Ishikawa (cell line): Measurements from ENCODE around the gene SIRT3.

Experiments used
- CEBPB ChIP-seq: IDR thresholded peaks from 2 replicates; pipeline ENCODE4 v1.6.1; 2012
- CREB1 ChIP-seq: IDR thresholded peaks from 2 replicates; pipeline ENCODE4 v1.6.1; 2012; ENCODE audit warnings: low read depth
- EGR1 ChIP-seq: IDR thresholded peaks from 2 replicates; pipeline ENCODE4 v1.6.1; 2012
- EP300 ChIP-seq: IDR thresholded peaks from 2 replicates; pipeline ENCODE4 v1.6.1; 2012; ENCODE audit warnings: borderline replicate concordance
- FOXM1 ChIP-seq: IDR thresholded peaks from 2 replicates; pipeline ENCODE4 v1.6.1; 2012; ENCODE audit warnings: low read depth, borderline replicate concordance
- MAX ChIP-seq: IDR thresholded peaks from 2 replicates; pipeline ENCODE4 v1.6.1; 2012
- NFIC ChIP-seq: IDR thresholded peaks from 2 replicates; pipeline ENCODE4 v1.6.1; 2012
- RAD21 ChIP-seq: IDR thresholded peaks from 2 replicates; pipeline ENCODE4 v1.6.1; 2012; ENCODE audit warnings: low read depth
- REST ChIP-seq: IDR thresholded peaks from 2 replicates; pipeline ENCODE4 v1.6.1; 2012; ENCODE audit warnings: low read depth, mild to moderate bottlenecking
- TAF1 ChIP-seq: IDR thresholded peaks from 2 replicates; pipeline ENCODE4 v1.6.1; 2012; ENCODE audit warnings: low read depth, mild to moderate bottlenecking
- TCF12 ChIP-seq: IDR thresholded peaks from 2 replicates; pipeline ENCODE4 v1.6.1; 2012; ENCODE audit warnings: low read depth
- TEAD4 ChIP-seq: IDR thresholded peaks from 2 replicates; pipeline ENCODE4 v1.6.1; 2012
- USF1 ChIP-seq: IDR thresholded peaks from 2 replicates; pipeline ENCODE4 v1.6.1; 2012
- YY1 ChIP-seq: IDR thresholded peaks from 2 replicates; pipeline ENCODE4 v1.6.1; 2012; ENCODE audit warnings: low read depth
- ZBTB7A ChIP-seq: IDR thresholded peaks from 2 replicates; pipeline ENCODE4 v1.6.1; 2012; ENCODE audit warnings: low read depth

Gene SIRT3

GRCh38 chr11:253160-253885 is 17.2 kb upstream of the SIRT3 start:
- TF ChIP-seq CREB1 (no peak), NFIC (no peak), RAD21 (no peak), TAF1 (no peak), TCF12 (no peak)

GRCh38 chr11:252666-253065 is 16.5 kb upstream of the SIRT3 start:
- TF ChIP-seq EP300 (no peak), EGR1 (no peak), USF1 (no peak), TAF1 (no peak), NFIC (no peak), CREB1 (no peak)

GRCh38 chr11:251550-251949 is 15.4 kb upstream of the SIRT3 start:
- TF ChIP-seq YY1 (no peak), FOXM1 (no peak), TAF1 (no peak), REST (no peak)

- TF ChIP-seq ZBTB7A (no peak), EP300 (no peak), RAD21 (peak; percentile 58), MAX (no peak)
Measured at GRCh38 chr11:250740-251299, 14.7 kb upstream of the SIRT3 start.

GRCh38 chr11:250274-250673 is 14.1 kb upstream of the SIRT3 start:
- TF ChIP-seq CEBPB: no peak
- TF ChIP-seq YY1: no peak
- TF ChIP-seq RAD21: no peak
- TF ChIP-seq ZBTB7A: no peak
- TF ChIP-seq CREB1: no peak
- no peak for TF ChIP-seq USF1
- TF ChIP-seq NFIC: no peak
- TF ChIP-seq REST: no peak
- no peak for TF ChIP-seq TEAD4
- no peak for TF ChIP-seq TCF12

GRCh38 chr11:249062-249461 is 12.9 kb upstream of the SIRT3 start:
- no peak for TF ChIP-seq EP300
- no peak for TF ChIP-seq YY1
- no peak for TF ChIP-seq CEBPB
- no peak for TF ChIP-seq REST
- TF ChIP-seq EGR1: no peak
- no peak for TF ChIP-seq TAF1
- TF ChIP-seq NFIC: no peak
- no peak for TF ChIP-seq RAD21
- no peak for TF ChIP-seq TEAD4
- TF ChIP-seq TCF12: no peak
- TF ChIP-seq CREB1: no peak
- no peak for TF ChIP-seq ZBTB7A
